Sigmoid colon (tissue), 4 donors: ENCODE data around the gene RAB36.

ENCODE experiments used
- CTCF ChIP-seq, 4 experiments: fragments of 450-650 bp in 3 of 4; fragments of 200-600 bp in 1 of 4; IDR thresholded peaks; one replicate each; pipeline ENCODE4 v1.5.1; 2016 to 2019; ENCODE audit warnings: antibody characterized with exemption in 4 of 4, mild to moderate bottlenecking in 3 of 4, moderate library complexity in 2 of 4
- EP300 ChIP-seq, 4 donors: sonication (generic); formaldehyde crosslinking; IDR thresholded peaks; one replicate each; pipeline ENCODE4 v1.6.1; 2017; ENCODE audit warnings: antibody characterized with exemption in 4 of 4
- POLR2A ChIP-seq, 2 donors: fragments of 450-650 bp; IDR thresholded peaks; one replicate each; pipeline ENCODE4 v1.6.1; 2016; ENCODE audit warnings: antibody characterized with exemption in 2 of 2, mild to moderate bottlenecking in 2 of 2, moderate library complexity in 2 of 2

DNA sequence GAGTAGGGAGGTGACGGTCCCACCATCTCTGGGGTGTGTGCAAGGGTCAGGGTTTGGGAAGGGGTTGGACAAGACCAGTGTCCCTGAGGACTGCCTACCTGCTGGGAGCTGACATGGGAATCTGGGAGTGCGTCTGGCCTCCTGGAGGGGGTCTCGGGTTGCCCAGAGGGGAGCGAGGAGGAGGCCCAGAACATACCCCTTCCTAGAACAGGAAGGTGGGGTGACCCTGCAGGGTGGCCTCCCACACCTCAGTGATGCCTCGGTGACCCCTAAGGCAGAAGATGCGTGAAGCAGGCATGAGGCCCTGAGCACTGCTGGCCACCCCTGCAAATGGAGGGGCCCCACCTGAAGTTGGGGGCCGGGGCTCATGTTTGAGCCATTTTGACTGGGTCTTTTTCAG is 29.9 kb upstream of the RAB36 start:
- TF ChIP-seq CTCF (IDR thresholded peaks at IDR 0.05) (no peak), POLR2A (IDR thresholded peaks at IDR 0.05) (no peak), EP300 (IDR thresholded peaks at IDR 0.05) (no peak)
